SK-N-SH (cell line): ENCODE results near the gene SNRNP200. TPM values are rescaled to one million over a fixed set of nuclear protein-coding genes. Genes with fewer than 3 reads are reported as not detected.

Experiments
- CTCF ChIA-PET: fragments of 300-600, 350-600 bp; formaldehyde crosslinking; extraction: SDS; loops from one replicate; lab custom pipeline; 2021; lab: Yijun Ruan, JAX
- POLR2A ChIA-PET: fragments of 350-600 bp; sonication (Branson Sonifier 250); formaldehyde crosslinking; extraction: SDS; loops from one replicate; lab custom pipeline; 2020; ENCODE audit warnings: antibody characterized with exemption, inconsistent platforms; lab: Yijun Ruan, JAX
- DNase-seq: peaks from one replicate; pipeline ENCODE4 v3.0.0; 2012
- H2AFZ ChIP-seq: fragments of 200-600 bp; sonication (generic); 2 replicates; pipeline ENCODE4 v1.8.1; 2016; ENCODE audit warnings: antibody characterized with exemption, mild to moderate bottlenecking, low read depth
- H3F3A ChIP-seq: fragments of 200-600 bp; sonication (generic); replicated peaks from 2 replicates; pipeline ENCODE3; 2016; ENCODE audit warnings: antibody characterized with exemption, mild to moderate bottlenecking; ENCODE audit not compliant: insufficient read depth
- H3K27ac ChIP-seq, 2 experiments: fragments of 200-500 bp in 1 of 2; fragments of 200-600 bp in 1 of 2; sonication (Bioruptor generic) in 1 of 2; sonication (generic), shearing (Covaris generic) in 1 of 2; 2 replicates each; pipeline versions ENCODE4 v1.5.1 to v1.6.1; 2014 to 2016; ENCODE audit warnings: low read depth in 2 of 2, inconsistent platforms in 1 of 2, low read length in 1 of 2, mild to moderate bottlenecking in 1 of 2, mixed read lengths in 1 of 2
- H3K27me3 ChIP-seq: fragments of 200-600 bp; sonication (generic), shearing (Covaris generic); 2 replicates; pipeline ENCODE4 v1.6.1; 2016; ENCODE audit warnings: mixed run types; ENCODE audit not compliant: insufficient read depth
- H3K36me3 ChIP-seq, 2 experiments: fragments of 200-500 bp in 1 of 2; fragments of 200-600 bp in 1 of 2; sonication (Bioruptor generic) in 1 of 2; sonication (generic) in 1 of 2; replicated peaks in 1 of 2; 2 replicates each; pipeline versions ENCODE3 to v1.5.1; 2014 to 2016; ENCODE audit warnings: low read length in 1 of 2, mild to moderate bottlenecking in 1 of 2; ENCODE audit not compliant: insufficient read depth in 2 of 2, control insufficient read depth in 1 of 2
- H3K4me1 ChIP-seq, 2 experiments: fragments of 200-500 bp in 1 of 2; fragments of 200-600 bp in 1 of 2; sonication (Bioruptor generic) in 1 of 2; sonication (generic), shearing (Covaris generic) in 1 of 2; 2 replicates each; pipeline versions ENCODE4 v1.5.1 to v1.6.1; 2014 to 2016; ENCODE audit warnings: low read depth in 1 of 2, low read length in 1 of 2, mixed run types in 1 of 2; ENCODE audit not compliant: insufficient read depth in 2 of 2, control insufficient read depth in 1 of 2
- H3K4me2 ChIP-seq: fragments of 200-600 bp; sonication (generic), shearing (Covaris generic); 2 replicates; pipeline ENCODE4 v1.6.1; 2017; ENCODE audit warnings: mixed run types
- H3K4me3 ChIP-seq, 2 experiments: fragments of 200-500 bp in 1 of 2; fragments of 200-600 bp in 1 of 2; sonication (Bioruptor generic) in 1 of 2; sonication (generic), shearing (Covaris generic) in 1 of 2; 2 replicates each; pipeline versions ENCODE4 v1.5.1 to v1.8.1; 2014 to 2016; ENCODE audit warnings: low read depth in 2 of 2, inconsistent platforms in 1 of 2, low read length in 1 of 2, mild to moderate bottlenecking in 1 of 2, mixed read lengths in 1 of 2, moderate library complexity in 1 of 2
- H3K79me2 ChIP-seq: fragments of 200-600 bp; sonication (generic); 2 replicates; pipeline ENCODE4 v1.8.1; 2017; ENCODE audit warnings: mild to moderate bottlenecking; ENCODE audit not compliant: insufficient read depth
- H3K9ac ChIP-seq: fragments of 200-600 bp; sonication (generic); 2 replicates; pipeline ENCODE4 v1.6.1; 2017; ENCODE audit warnings: mixed run types
- H3K9me2 ChIP-seq: fragments of 200-600 bp; sonication (generic); 2 replicates; pipeline ENCODE4 v1.6.1; 2017; ENCODE audit warnings: mixed run types
- H3K9me3 ChIP-seq: fragments of 200-600 bp; sonication (generic); 2 replicates; pipeline ENCODE4 v1.6.1; 2017; ENCODE audit warnings: mixed run types, mild to moderate bottlenecking, moderate library complexity
- H4K20me1 ChIP-seq: fragments of 200-600 bp; sonication (generic); 2 replicates; pipeline ENCODE4 v1.6.1; 2017; ENCODE audit warnings: mild to moderate bottlenecking, mixed run types; ENCODE audit not compliant: insufficient read depth
- CHD2 ChIP-seq: fragments of 150-350 bp; IDR thresholded peaks from 2 replicates; pipeline ENCODE4 v1.6.1; 2018; ENCODE audit warnings: low read length; ENCODE audit not compliant: partially characterized antibody
- EZH2phosphoT487 ChIP-seq: fragments of 200-600 bp; sonication (generic); IDR thresholded peaks from 2 replicates; pipeline ENCODE4 v1.6.1; 2017; ENCODE audit warnings: low read depth, mixed run types, mild to moderate bottlenecking, antibody characterized with exemption, moderate library complexity, borderline replicate concordance
- GABPA ChIP-seq: IDR thresholded peaks from 2 replicates; pipeline ENCODE4 v1.4.0; 2012; ENCODE audit warnings: low read depth, mild to moderate bottlenecking
- GATA2 ChIP-seq: sonication (generic); formaldehyde crosslinking; IDR thresholded peaks from 2 replicates; pipeline ENCODE4 v1.5.0; 2020; ENCODE audit warnings: mild to moderate bottlenecking, missing genetic modification reagents
- IRF3 ChIP-seq: fragments of 150-350 bp; IDR thresholded peaks from 2 replicates; pipeline ENCODE4 v1.6.1; 2016; ENCODE audit warnings: mild to moderate bottlenecking, low read depth, low read length
- JUND ChIP-seq: IDR thresholded peaks from 2 replicates; pipeline ENCODE4 v1.4.0; 2012
- MEF2A ChIP-seq: IDR thresholded peaks from 2 replicates; pipeline ENCODE4 v1.4.0; 2012; ENCODE audit warnings: low read depth, borderline replicate concordance
- RCOR1 ChIP-seq: fragments of 150-350 bp; IDR thresholded peaks from 2 replicates; pipeline ENCODE4 v1.6.1; 2017; ENCODE audit warnings: antibody characterized with exemption, low read length
- REST ChIP-seq: IDR thresholded peaks from 2 replicates; pipeline ENCODE4 v1.6.1; 2012; ENCODE audit warnings: mild to moderate bottlenecking, low read depth, low read length, moderate library complexity
- RFX5 ChIP-seq: IDR thresholded peaks from 2 replicates; pipeline ENCODE4 v1.6.1; 2012; ENCODE audit warnings: mild to moderate bottlenecking, improper control_type of control experiment, low read length
- RXRA ChIP-seq: IDR thresholded peaks from 2 replicates; pipeline ENCODE4 v1.4.0; 2012; ENCODE audit warnings: low read depth, mild to moderate bottlenecking, borderline replicate concordance
- SIN3A ChIP-seq: IDR thresholded peaks from 2 replicates; pipeline ENCODE4 v1.6.1; 2012; ENCODE audit warnings: low read depth, mild to moderate bottlenecking, low read length, moderate library complexity, borderline replicate concordance
- SMC3 ChIP-seq: IDR thresholded peaks from 2 replicates; pipeline ENCODE4 v1.6.1; 2012; ENCODE audit warnings: low read depth, low read length, improper control_type of control experiment
- TEAD4 ChIP-seq: IDR thresholded peaks from 2 replicates; pipeline ENCODE4 v1.4.0; 2012; ENCODE audit warnings: mild to moderate bottlenecking, borderline replicate concordance; ENCODE audit not compliant: insufficient read depth
- USF2 ChIP-seq: fragments of 150-350 bp; IDR thresholded peaks from 2 replicates; pipeline ENCODE4 v1.6.1; 2017; ENCODE audit warnings: antibody characterized with exemption, low read length, low read depth, borderline replicate concordance
- YY1 ChIP-seq: IDR thresholded peaks from 2 replicates; pipeline ENCODE4 v1.4.0; 2012; ENCODE audit warnings: low read depth, mild to moderate bottlenecking
- WGBS: methylation state at CpG from one replicate; pipeline ENCODE4 v1.1.6; 2017; ENCODE audit warnings: low lambda C conversion rate; 5-methylcytosine and 5-hydroxymethylcytosine counted together
- polyA plus RNA-seq, 3 experiments: library from polyadenylated mRNA; depleted of rRNA; stranded (reverse); fragments of >200 nt; gene quantifications; 2 replicates each; pipeline ENCODE4 v1.2.3, GENCODE V29; 2012
- TF ChIP-seq, protein P1 (sequence below): fragments of 200-600 bp; sonication (generic); IDR thresholded peaks from 2 replicates; pipeline ENCODE4 v1.6.1; 2017; ENCODE audit warnings: antibody characterized with exemption, mild to moderate bottlenecking, moderate library complexity
- TF ChIP-seq, protein P2 (sequence below): IDR thresholded peaks from 2 replicates; pipeline ENCODE4 v1.4.0; 2012; ENCODE audit warnings: low read depth, borderline replicate concordance
- TF ChIP-seq, protein P3 (sequence below): IDR thresholded peaks from 2 replicates; pipeline ENCODE4; 2012

The SNRNP200 gene
- polyA plus RNA-seq, 1 of the 3 experiments (the other 2 are of a cell fraction): 165 TPM

DNA sequence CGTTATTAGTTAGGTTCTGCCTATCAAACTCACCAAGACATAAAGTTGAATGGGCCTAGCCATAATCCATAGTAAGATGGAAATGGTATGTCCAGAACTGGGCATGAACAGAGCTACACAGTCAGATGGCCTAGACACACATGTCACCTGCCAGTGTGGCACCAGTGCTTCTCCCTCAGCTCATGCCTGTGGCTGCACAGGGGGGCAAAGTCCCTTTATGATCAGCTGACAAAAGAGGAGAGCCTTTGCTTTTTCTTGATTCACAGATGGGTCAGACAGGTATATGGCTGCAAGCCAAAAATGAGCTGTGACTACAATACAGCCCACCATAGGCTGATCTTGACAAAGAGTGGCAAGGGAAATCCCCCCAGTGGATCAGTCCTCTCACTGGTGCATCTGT, 68.5 kb downstream of the SNRNP200 start:
- Histone ChIP-seq H4K20me1 (no peaks in the 10 kb centered on the region), H2AFZ (no peak overlapping the region), H3K36me3 (no peaks in the 10 kb centered on the region), H3K9me2 (no peaks in the 10 kb centered on the region), H3K27me3 (no peaks in the 10 kb centered on the region), H3K27ac (no peak overlapping the region), H3K4me3 (no peak overlapping the region), H3K9ac (no peak overlapping the region), H3K79me2 (no peaks in the 10 kb centered on the region), H3K9me3 (no peaks in the 10 kb centered on the region), H3K4me1 (no peaks in the 10 kb centered on the region), H3K4me2 (no peak overlapping the region), H3F3A (no peaks in the 10 kb centered on the region)
- POLR2A ChIA-PET: no interaction called here
- CTCF ChIA-PET: interaction anchor here (1.1 kb wide), 1 partner anchor 24 kb away, joined by 3 read pairs; no protein-coding TSS in a partner anchor
- 89% methylated on average over 1 of the region's 1 CpG for WGBS
- TF ChIP-seq TEAD4 (no peak), SMC3 (no peak), JUND (no peak), REST (no peak), USF2 (no peak), GATA2 (CRISPR knock-in tag) (no peak), MEF2A (no peak), IRF3 (no peak), SIN3A (no peak), RCOR1 (no peak), RFX5 (no peak), EZH2phosphoT487 (no peak), RXRA (no peak), GABPA (no peak), YY1 (no peak), CHD2 (no peak)
- TF ChIP-seq, protein P1, sequence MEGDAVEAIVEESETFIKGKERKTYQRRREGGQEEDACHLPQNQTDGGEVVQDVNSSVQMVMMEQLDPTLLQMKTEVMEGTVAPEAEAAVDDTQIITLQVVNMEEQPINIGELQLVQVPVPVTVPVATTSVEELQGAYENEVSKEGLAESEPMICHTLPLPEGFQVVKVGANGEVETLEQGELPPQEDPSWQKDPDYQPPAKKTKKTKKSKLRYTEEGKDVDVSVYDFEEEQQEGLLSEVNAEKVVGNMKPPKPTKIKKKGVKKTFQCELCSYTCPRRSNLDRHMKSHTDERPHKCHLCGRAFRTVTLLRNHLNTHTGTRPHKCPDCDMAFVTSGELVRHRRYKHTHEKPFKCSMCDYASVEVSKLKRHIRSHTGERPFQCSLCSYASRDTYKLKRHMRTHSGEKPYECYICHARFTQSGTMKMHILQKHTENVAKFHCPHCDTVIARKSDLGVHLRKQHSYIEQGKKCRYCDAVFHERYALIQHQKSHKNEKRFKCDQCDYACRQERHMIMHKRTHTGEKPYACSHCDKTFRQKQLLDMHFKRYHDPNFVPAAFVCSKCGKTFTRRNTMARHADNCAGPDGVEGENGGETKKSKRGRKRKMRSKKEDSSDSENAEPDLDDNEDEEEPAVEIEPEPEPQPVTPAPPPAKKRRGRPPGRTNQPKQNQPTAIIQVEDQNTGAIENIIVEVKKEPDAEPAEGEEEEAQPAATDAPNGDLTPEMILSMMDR: no peak
- TF ChIP-seq, protein P2, sequence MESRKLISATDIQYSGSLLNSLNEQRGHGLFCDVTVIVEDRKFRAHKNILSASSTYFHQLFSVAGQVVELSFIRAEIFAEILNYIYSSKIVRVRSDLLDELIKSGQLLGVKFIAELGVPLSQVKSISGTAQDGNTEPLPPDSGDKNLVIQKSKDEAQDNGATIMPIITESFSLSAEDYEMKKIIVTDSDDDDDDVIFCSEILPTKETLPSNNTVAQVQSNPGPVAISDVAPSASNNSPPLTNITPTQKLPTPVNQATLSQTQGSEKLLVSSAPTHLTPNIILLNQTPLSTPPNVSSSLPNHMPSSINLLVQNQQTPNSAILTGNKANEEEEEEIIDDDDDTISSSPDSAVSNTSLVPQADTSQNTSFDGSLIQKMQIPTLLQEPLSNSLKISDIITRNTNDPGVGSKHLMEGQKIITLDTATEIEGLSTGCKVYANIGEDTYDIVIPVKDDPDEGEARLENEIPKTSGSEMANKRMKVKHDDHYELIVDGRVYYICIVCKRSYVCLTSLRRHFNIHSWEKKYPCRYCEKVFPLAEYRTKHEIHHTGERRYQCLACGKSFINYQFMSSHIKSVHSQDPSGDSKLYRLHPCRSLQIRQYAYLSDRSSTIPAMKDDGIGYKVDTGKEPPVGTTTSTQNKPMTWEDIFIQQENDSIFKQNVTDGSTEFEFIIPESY: no peak
- TF ChIP-seq, protein P3, sequence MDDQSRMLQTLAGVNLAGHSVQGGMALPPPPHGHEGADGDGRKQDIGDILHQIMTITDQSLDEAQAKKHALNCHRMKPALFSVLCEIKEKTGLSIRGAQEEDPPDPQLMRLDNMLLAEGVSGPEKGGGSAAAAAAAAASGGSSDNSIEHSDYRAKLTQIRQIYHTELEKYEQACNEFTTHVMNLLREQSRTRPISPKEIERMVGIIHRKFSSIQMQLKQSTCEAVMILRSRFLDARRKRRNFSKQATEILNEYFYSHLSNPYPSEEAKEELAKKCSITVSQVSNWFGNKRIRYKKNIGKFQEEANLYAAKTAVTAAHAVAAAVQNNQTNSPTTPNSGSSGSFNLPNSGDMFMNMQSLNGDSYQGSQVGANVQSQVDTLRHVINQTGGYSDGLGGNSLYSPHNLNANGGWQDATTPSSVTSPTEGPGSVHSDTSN: no peak
- no peak for DNase-seq
